ENCODE measurements around the gene OTUB2.
A peak's percentile ranks its signal among the peaks of the same experiment; 100 is the strongest.

Gene OTUB2

GRCh38 chr14:94029671-94030203 is 3.6 kb downstream of the OTUB2 start:
- Histone ChIP-seq H3K27me3 (ENCODE audit: control insufficient read depth, insufficient read depth, low read length) (no peaks in the 10 kb centered on the region), H3K9me3 (ENCODE audit: control insufficient read depth, insufficient read depth, low read length) (no peaks in the 10 kb centered on the region), H3K36me3 (ENCODE audit: control insufficient read depth, insufficient read depth, low read length) (no peaks in the 10 kb centered on the region), H3K4me1 (ENCODE audit: control insufficient read depth, insufficient read depth, low read length) (peaks cover 4% of the 10 kb centered on the region), H3K4me3 (ENCODE audit: low read length) (no peak overlapping the region), H3K27ac (ENCODE audit: low read length) (no peak overlapping the region)
- DNase-seq (ENCODE audit: low read depth, low spot score): no peak
- no CpG with 5 or more reads among the region's 7 CpGs for WGBS (ENCODE audit: insufficient coverage, insufficient read length)

DNA sequence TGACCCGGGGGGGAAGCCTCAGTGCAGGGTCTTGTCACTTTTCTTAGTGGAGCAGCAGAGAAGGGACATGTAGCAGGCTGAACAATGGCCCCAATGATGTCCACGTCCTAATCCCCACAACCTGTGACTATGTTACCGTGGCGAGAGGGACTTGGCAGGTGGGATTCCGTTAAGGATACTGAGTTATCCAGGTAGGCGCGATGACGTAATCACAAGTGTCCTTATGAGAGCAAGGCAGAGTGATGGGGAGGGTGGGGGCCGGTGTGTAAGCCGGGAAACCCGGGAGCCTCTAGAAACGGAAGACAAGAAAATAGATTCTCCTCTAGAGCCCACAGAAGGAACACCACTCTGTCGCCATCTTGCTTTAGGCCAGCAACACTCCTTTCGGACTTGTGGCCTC is 4.4 kb downstream of the OTUB2 start:
- H3K4me3 ChIP-seq (ENCODE audit: low read length): no peak overlapping the region
- no peak for DNase-seq (ENCODE audit: low read depth, low spot score)
- WGBS (ENCODE audit: insufficient coverage, insufficient read length): no CpG with 5 or more reads among the region's 14 CpGs

DNA sequence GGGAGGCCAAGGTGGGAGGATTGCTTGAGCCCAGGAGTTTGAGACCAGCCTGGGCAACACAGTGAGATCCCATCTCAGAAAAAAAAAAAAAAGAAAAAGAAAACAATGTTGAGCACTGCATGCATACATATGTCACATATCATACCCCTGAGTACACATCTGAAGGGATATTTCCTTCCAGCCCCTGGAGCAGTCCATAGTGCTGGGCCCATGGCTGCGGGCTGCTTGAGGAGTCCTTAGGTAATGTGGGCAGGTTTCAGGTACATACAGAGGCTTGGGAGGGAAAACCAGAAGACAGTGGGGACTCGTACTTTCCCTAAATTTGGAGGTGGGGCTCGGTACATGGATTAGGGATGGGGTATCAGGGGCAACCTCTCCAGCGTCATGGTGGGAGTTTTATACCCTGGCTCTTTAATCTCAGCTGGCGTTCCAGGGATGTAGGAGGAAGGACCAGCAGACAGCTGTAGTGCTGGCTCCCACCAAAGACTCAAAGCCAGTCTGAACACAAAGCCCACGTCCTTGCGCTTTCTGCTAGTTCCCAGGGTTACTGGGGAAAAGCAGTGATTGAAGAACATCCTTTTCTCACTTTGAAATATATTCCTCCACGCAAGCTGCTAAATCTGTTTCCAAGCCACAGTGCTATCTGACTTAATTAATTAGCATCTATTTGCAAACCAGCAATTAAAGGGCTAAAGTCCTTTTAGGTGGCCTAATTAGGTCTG is 5.2 kb downstream of the OTUB2 start:
- no CpG with 5 or more reads among the region's 8 CpGs for WGBS (ENCODE audit: insufficient coverage, insufficient read length)
- Histone ChIP-seq H3K4me3 (ENCODE audit: low read length) (no peak overlapping the region), H3K27ac (ENCODE audit: low read length) (no peak overlapping the region), H3K27me3 (ENCODE audit: control insufficient read depth, insufficient read depth, low read length) (no peaks in the 10 kb centered on the region), H3K36me3 (ENCODE audit: control insufficient read depth, insufficient read depth, low read length) (no peaks in the 10 kb centered on the region), H3K4me1 (ENCODE audit: control insufficient read depth, insufficient read depth, low read length) (peaks cover 4% of the 10 kb centered on the region), H3K9me3 (ENCODE audit: control insufficient read depth, insufficient read depth, low read length) (no peaks in the 10 kb centered on the region)
- DNase-seq (ENCODE audit: low read depth, low spot score): no peak

More for the DNA sequence above, 4.4 kb downstream of the OTUB2 start:
- Histone ChIP-seq H3K27ac (ENCODE audit: low read length) (no peak overlapping the region), H3K9me3 (ENCODE audit: control insufficient read depth, insufficient read depth, low read length) (no peaks in the 10 kb centered on the region), H3K27me3 (ENCODE audit: control insufficient read depth, insufficient read depth, low read length) (no peaks in the 10 kb centered on the region), H3K36me3 (ENCODE audit: control insufficient read depth, insufficient read depth, low read length) (no peaks in the 10 kb centered on the region), H3K4me1 (ENCODE audit: control insufficient read depth, insufficient read depth, low read length) (peaks cover 4% of the 10 kb centered on the region)

DNA sequence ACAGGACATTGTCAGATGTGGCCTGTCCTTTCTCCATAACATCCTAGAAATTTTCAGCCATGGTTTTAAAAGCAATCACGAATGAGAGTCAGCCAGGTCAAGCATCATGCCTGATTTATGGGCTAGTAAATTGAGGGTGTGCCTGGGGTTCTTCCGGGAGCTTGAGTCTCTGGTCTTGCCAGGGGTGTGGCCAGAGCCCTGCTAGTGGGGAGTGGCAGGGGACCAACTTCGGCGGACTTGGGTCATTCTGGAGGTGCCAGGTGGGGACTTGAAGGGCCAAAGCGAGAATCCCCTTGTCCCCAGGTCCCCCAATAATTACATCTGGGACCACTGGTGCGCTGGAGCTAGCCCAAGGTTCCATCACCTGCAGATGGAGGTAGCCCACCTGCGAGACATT is 5.7 kb downstream of the OTUB2 start:
- no CpG with 5 or more reads among the region's 7 CpGs for WGBS (ENCODE audit: insufficient coverage, insufficient read length)
- Histone ChIP-seq H3K9me3 (ENCODE audit: control insufficient read depth, insufficient read depth, low read length) (no peaks in the 10 kb centered on the region), H3K4me1 (ENCODE audit: control insufficient read depth, insufficient read depth, low read length) (peaks cover 4% of the 10 kb centered on the region), H3K36me3 (ENCODE audit: control insufficient read depth, insufficient read depth, low read length) (no peaks in the 10 kb centered on the region), H3K27ac (ENCODE audit: low read length) (no peak overlapping the region), H3K27me3 (ENCODE audit: control insufficient read depth, insufficient read depth, low read length) (no peaks in the 10 kb centered on the region), H3K4me3 (ENCODE audit: low read length) (no peak overlapping the region)
- no peak for DNase-seq (ENCODE audit: low read depth, low spot score)

DNA sequence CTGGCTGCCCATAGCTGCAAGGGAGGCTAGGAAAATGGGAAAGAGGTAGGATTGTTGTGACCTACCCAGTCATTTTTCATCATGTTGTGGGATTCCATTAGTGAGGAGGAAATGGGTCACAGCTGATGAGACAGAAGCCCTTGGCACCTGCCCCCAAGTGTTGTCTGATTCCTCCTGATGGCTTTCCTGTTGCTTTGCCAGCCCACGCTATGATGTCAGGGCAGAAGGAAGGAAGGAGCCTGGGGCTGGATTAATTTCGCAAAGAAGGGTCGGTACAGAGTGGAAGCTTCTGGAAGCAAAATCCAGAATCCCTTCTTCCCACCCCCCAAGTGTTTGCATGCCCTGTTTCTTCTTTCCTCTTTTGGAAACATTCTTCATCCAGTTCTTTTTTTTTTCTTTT is 8.7 kb downstream of the OTUB2 start:
- WGBS (ENCODE audit: insufficient coverage, insufficient read length): no CpG with 5 or more reads among the region's 3 CpGs
- DNase-seq (ENCODE audit: low read depth, low spot score): no peak
- Histone ChIP-seq H3K36me3 (ENCODE audit: control insufficient read depth, insufficient read depth, low read length) (no peaks in the 10 kb centered on the region), H3K4me1 (ENCODE audit: control insufficient read depth, insufficient read depth, low read length) (no peaks in the 10 kb centered on the region), H3K9me3 (ENCODE audit: control insufficient read depth, insufficient read depth, low read length) (no peaks in the 10 kb centered on the region), H3K4me3 (ENCODE audit: low read length) (no peak overlapping the region), H3K27ac (ENCODE audit: low read length) (no peak overlapping the region), H3K27me3 (ENCODE audit: control insufficient read depth, insufficient read depth, low read length) (no peaks in the 10 kb centered on the region)

DNA sequence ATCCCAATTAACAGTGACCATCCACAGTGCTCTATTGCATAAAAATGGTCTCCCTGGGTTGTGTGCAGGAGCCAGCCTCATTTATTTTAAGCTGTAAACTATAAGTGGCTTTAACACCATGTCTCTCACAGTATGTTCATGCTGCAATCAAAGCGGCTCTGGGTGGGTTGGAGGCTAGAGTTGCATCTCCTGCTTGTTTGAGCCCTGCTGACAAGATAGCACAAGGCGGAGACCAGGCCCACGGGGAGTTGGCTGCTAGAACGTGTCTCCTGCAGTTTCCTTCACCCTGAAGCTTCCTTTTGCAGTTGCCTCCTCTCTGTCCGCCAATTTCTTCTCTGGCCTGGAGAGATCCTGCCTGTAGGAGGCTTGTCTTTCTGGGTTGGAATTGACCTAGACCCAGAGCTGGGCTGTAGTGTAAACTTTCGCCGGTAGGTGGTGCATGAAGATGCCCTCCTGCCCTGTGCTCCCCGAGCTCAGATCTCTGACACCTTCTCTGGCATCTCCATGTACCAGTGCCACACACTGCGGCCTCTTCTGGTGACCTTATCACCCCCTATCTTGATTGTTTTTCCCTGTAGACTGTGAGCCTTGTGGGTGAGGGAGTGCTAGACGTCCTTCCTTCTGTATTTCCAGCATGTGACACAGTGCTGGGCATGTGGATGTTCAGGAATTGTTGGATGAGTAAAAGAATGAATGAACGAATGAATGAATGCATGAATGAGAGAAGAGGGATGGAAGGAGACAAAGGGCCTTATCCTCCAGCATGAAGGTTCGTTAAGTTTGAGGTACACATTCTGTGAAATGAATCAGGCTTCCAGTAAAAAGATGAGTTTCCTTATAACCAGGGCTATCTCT is 10.4 kb downstream of the OTUB2 start:
- Histone ChIP-seq H3K4me3 (ENCODE audit: low read length) (no peak overlapping the region), H3K27me3 (ENCODE audit: control insufficient read depth, insufficient read depth, low read length) (no peaks in the 10 kb centered on the region), H3K36me3 (ENCODE audit: control insufficient read depth, insufficient read depth, low read length) (no peaks in the 10 kb centered on the region), H3K27ac (ENCODE audit: low read length) (no peak overlapping the region), H3K4me1 (ENCODE audit: control insufficient read depth, insufficient read depth, low read length) (no peaks in the 10 kb centered on the region), H3K9me3 (ENCODE audit: control insufficient read depth, insufficient read depth, low read length) (no peaks in the 10 kb centered on the region)
- DNase-seq (ENCODE audit: low read depth, low spot score): peak; percentile 71
- 100% methylated on average over 1 of the region's 12 CpGs for WGBS (ENCODE audit: insufficient coverage, insufficient read length)

GRCh38 chr14:94037954-94038353 is 11.8 kb downstream of the OTUB2 start:
- Histone ChIP-seq H3K4me3 (ENCODE audit: low read length) (no peak overlapping the region), H3K36me3 (ENCODE audit: control insufficient read depth, insufficient read depth, low read length) (no peaks in the 10 kb centered on the region), H3K4me1 (ENCODE audit: control insufficient read depth, insufficient read depth, low read length) (no peaks in the 10 kb centered on the region), H3K9me3 (ENCODE audit: control insufficient read depth, insufficient read depth, low read length) (no peaks in the 10 kb centered on the region), H3K27me3 (ENCODE audit: control insufficient read depth, insufficient read depth, low read length) (no peaks in the 10 kb centered on the region), H3K27ac (ENCODE audit: low read length) (no peak overlapping the region)
- no peak for DNase-seq (ENCODE audit: low read depth, low spot score)
- no CpG with 5 or more reads among the region's 9 CpGs for WGBS (ENCODE audit: insufficient coverage, insufficient read length)

DNA sequence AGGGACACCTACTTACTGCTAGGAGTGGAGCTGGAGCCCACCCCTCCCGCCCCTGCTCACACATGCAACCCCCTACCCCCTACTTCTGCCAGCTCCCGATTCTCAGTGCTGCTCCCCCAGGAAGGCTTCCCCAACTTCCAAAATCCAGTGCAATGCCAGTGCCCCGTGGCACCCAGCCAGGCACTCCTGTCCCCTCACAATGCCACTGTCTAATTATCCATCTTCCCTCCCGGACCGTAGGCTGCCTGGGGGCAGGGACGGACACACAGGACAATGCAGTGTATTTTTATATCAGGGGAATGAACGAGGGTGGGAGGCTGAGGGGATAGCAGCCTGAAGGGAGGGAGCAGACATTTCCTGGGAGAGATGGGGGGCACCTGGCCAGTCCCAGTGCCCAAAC is 12.4 kb downstream of the OTUB2 start:
- Histone ChIP-seq H3K4me3 (ENCODE audit: low read length) (no peak overlapping the region), H3K9me3 (ENCODE audit: control insufficient read depth, insufficient read depth, low read length) (no peaks in the 10 kb centered on the region), H3K4me1 (ENCODE audit: control insufficient read depth, insufficient read depth, low read length) (no peaks in the 10 kb centered on the region), H3K36me3 (ENCODE audit: control insufficient read depth, insufficient read depth, low read length) (0 out of 2 replicates have a peak, but pooled peaks cover under 1% of the 10 kb centered on the region), H3K27ac (ENCODE audit: low read length) (no peak overlapping the region), H3K27me3 (ENCODE audit: control insufficient read depth, insufficient read depth, low read length) (no peaks in the 10 kb centered on the region)
- no CpG with 5 or more reads among the region's 7 CpGs for WGBS (ENCODE audit: insufficient coverage, insufficient read length)
- DNase-seq (ENCODE audit: low read depth, low spot score): no peak

GRCh38 chr14:94038921-94039629 is 12.9 kb downstream of the OTUB2 start:
- no peak for DNase-seq (ENCODE audit: low read depth, low spot score)
- Histone ChIP-seq H3K27ac (ENCODE audit: low read length) (no peak overlapping the region), H3K27me3 (ENCODE audit: control insufficient read depth, insufficient read depth, low read length) (no peaks in the 10 kb centered on the region), H3K36me3 (ENCODE audit: control insufficient read depth, insufficient read depth, low read length) (0 out of 2 replicates have a peak, but pooled peaks cover 4% of the 10 kb centered on the region), H3K9me3 (ENCODE audit: control insufficient read depth, insufficient read depth, low read length) (no peaks in the 10 kb centered on the region), H3K4me1 (ENCODE audit: control insufficient read depth, insufficient read depth, low read length) (no peaks in the 10 kb centered on the region), H3K4me3 (ENCODE audit: low read length) (no peak overlapping the region)
- WGBS (ENCODE audit: insufficient coverage, insufficient read length): no CpG with 5 or more reads among the region's 11 CpGs

DNA sequence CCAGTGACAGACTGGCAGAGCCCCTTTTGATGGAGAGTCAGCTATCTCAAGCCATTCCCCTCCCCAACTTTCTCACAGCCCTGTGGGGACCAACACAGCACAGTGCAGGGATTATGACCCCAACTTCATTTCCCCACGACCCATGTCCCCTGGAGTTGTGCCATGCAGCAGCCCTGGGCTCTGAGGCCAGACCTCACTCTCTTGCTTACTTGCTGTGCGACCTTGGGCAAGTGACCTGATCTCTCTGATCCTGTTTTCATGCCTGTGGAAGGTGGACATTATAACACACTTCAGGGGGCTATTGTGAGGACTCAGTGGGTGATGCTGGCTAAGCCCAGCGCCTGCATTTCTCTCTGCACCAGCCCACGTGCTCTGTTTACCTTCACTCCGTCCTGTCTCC is 14.1 kb downstream of the OTUB2 start:
- no peaks in the 10 kb centered on the region for H3K27me3 ChIP-seq (ENCODE audit: control insufficient read depth, insufficient read depth, low read length)
- WGBS (ENCODE audit: insufficient coverage, insufficient read length): no CpG with 5 or more reads among the region's 5 CpGs
- no peaks in the 10 kb centered on the region for H3K4me1 ChIP-seq (ENCODE audit: control insufficient read depth, insufficient read depth, low read length)
- DNase-seq (ENCODE audit: low read depth, low spot score): no peak
- H3K4me3 ChIP-seq (ENCODE audit: low read length): no peak overlapping the region
- H3K36me3 ChIP-seq (ENCODE audit: control insufficient read depth, insufficient read depth, low read length): 0 out of 2 replicates have a peak, but pooled peaks cover 10% of the 10 kb centered on the region
- no peaks in the 10 kb centered on the region for H3K9me3 ChIP-seq (ENCODE audit: control insufficient read depth, insufficient read depth, low read length)
- no peak overlapping the region for H3K27ac ChIP-seq (ENCODE audit: low read length)

Data from iPS DF 6.9 (cell line).